Measurements from ENCODE around the gene GNRHR.

- no peak for TF ChIP-seq EZH2 (IDR thresholded peaks at IDR 0.05; ENCODE audit: borderline replicate concordance)
- TF ChIP-seq CTCF (IDR thresholded peaks at IDR 0.05; ENCODE audit: poor library complexity): no peak
- no peak for TF ChIP-seq EZH2phosphoT487 (IDR thresholded peaks at IDR 0.05; ENCODE audit: low read depth, severe bottlenecking, unreplicated experiment)
Observed at GRCh38 chr4:67725981-67726380, 28.2 kb downstream of the GNRHR start.
